Upper lobe of right lung (tissue), 1 donor: ENCODE data around the gene B3GALT5. TPM values are rescaled to one million over a fixed set of nuclear protein-coding genes. Genes with fewer than 3 reads are reported as not detected.

Experiments used
- ATAC-seq: fragments of 200-7000 bp; cut with Tn5 transposase; one replicate; pipeline ENCODE4 v1.9.1; 2020; ENCODE audit warnings: mild to moderate bottlenecking, moderate library complexity
- DNase-seq: peaks from one replicate; pipeline ENCODE4 v3.0.0-alpha.2; 2020
- H3K27ac ChIP-seq: fragments of 200-600 bp; one replicate; pipeline ENCODE4 v1.8.0; 2022
- H3K27me3 ChIP-seq: fragments of 200-600 bp; one replicate; pipeline ENCODE4 v1.8.0; 2022; ENCODE audit warnings: mild to moderate bottlenecking
- H3K36me3 ChIP-seq: fragments of 200-600 bp; one replicate; pipeline ENCODE4 v1.8.0; 2022
- H3K4me1 ChIP-seq: fragments of 200-600 bp; one replicate; pipeline ENCODE4 v1.8.0; 2022
- H3K4me3 ChIP-seq: fragments of 200-600 bp; one replicate; pipeline ENCODE4 v1.8.0; 2022; ENCODE audit warnings: mild to moderate bottlenecking
- H3K9me3 ChIP-seq: fragments of 200-600 bp; one replicate; pipeline ENCODE4 v1.8.0; 2022
- CTCF ChIP-seq: fragments of 200-600 bp; IDR thresholded peaks from one replicate; pipeline ENCODE4 v1.8.0; 2022; ENCODE audit warnings: antibody characterized with exemption
- intact Hi-C: fragments of 100-400 bp; cut with DNase I; formaldehyde crosslinking; loops from one replicate; pipeline ENCODE4 v1.11.0; 2022
- total RNA-seq: library from RNA; stranded (reverse); fragmentation: NEBNext Ultra II Directional; extraction: Animal tissue kit (Norgen Biotek cat#: 25700); gene quantifications from one replicate; pipeline ENCODE4 v1.2.1, GENCODE V29; 2021
- donor health status: DM: no; HTN: yes; CAD: no; lungs with severe emphysema.

The B3GALT5 gene
- total RNA-seq, 1 donor from 2014 or later: not detected

GRCh38 chr21:39638281-39638680 is 25.5 kb downstream of the B3GALT5 start:
- no peak for TF ChIP-seq CTCF

GRCh38 chr21:39640754-39641153 is 28.0 kb downstream of the B3GALT5 start:
- H3K9me3 ChIP-seq: no peaks in the 10 kb centered on the region
- H3K27me3 ChIP-seq: peaks cover 6% of the 10 kb centered on the region
- no peaks in the 10 kb centered on the region for H3K36me3 ChIP-seq
- DNase-seq (no peak), ATAC-seq (no peak)
- no peak overlapping the region for H3K4me3 ChIP-seq
- no peak overlapping the region for H3K27ac ChIP-seq
- H3K4me1 ChIP-seq: no peaks in the 10 kb centered on the region
- intact Hi-C loops: no loop called here
- no peak for TF ChIP-seq CTCF

More at GRCh38 chr21:39638281-39638680, 25.5 kb downstream of the B3GALT5 start:
- Histone ChIP-seq H3K4me3 (no peak overlapping the region), H3K27ac (no peak overlapping the region), H3K27me3 (peaks cover 6% of the 10 kb centered on the region), H3K9me3 (no peaks in the 10 kb centered on the region), H3K36me3 (no peaks in the 10 kb centered on the region), H3K4me1 (no peaks in the 10 kb centered on the region)
- ATAC-seq: no peak
- intact Hi-C loops: no loop called here
- DNase-seq: no peak

- ATAC-seq: no peak
- Histone ChIP-seq H3K27ac (no peak overlapping the region), H3K9me3 (no peaks in the 10 kb centered on the region), H3K4me3 (no peak overlapping the region), H3K27me3 (peaks cover 4% of the 10 kb centered on the region), H3K4me1 (no peaks in the 10 kb centered on the region), H3K36me3 (no peaks in the 10 kb centered on the region)
- TF ChIP-seq CTCF: no peak
- DNase-seq: no peak
- intact Hi-C loops: no loop called here
These were observed 29.2 kb downstream of the B3GALT5 start for GRCh38 chr21:39641827-39642450.

GRCh38 chr21:39644062-39644560 is 31.4 kb downstream of the B3GALT5 start:
- Histone ChIP-seq H3K27me3 (no peaks in the 10 kb centered on the region), H3K27ac (no peak overlapping the region), H3K4me3 (no peak overlapping the region), H3K36me3 (no peaks in the 10 kb centered on the region), H3K4me1 (no peaks in the 10 kb centered on the region), H3K9me3 (no peaks in the 10 kb centered on the region)
- TF ChIP-seq CTCF: no peak
- intact Hi-C loops: no loop called here
- no peak for ATAC-seq
- no peak for DNase-seq

GRCh38 chr21:39645331-39645730 is 32.6 kb downstream of the B3GALT5 start:
- intact Hi-C loops: no loop called here
- Histone ChIP-seq H3K4me1 (no peaks in the 10 kb centered on the region), H3K27me3 (no peaks in the 10 kb centered on the region), H3K36me3 (no peaks in the 10 kb centered on the region), H3K27ac (no peak overlapping the region), H3K9me3 (no peaks in the 10 kb centered on the region), H3K4me3 (no peak overlapping the region)
- TF ChIP-seq CTCF: no peak
- peak; percentile 21 for DNase-seq
- ATAC-seq: no peak
